Endothelial cell of hepatic sinusoid (primary cell): Measurements from ENCODE around the gene WSB1.

ENCODE experiments used
- in situ Hi-C: cut with HindIII; loops from 2 replicates; pipeline ENCODE4 v1.10.0; 2017; ENCODE audit warnings: low sequenced_read_pairs

The WSB1 gene

GRCh38 chr17:27353461-27354050 lies 59.6 kb downstream of the WSB1 start:
- in situ Hi-C loops: no loop called here

DNA sequence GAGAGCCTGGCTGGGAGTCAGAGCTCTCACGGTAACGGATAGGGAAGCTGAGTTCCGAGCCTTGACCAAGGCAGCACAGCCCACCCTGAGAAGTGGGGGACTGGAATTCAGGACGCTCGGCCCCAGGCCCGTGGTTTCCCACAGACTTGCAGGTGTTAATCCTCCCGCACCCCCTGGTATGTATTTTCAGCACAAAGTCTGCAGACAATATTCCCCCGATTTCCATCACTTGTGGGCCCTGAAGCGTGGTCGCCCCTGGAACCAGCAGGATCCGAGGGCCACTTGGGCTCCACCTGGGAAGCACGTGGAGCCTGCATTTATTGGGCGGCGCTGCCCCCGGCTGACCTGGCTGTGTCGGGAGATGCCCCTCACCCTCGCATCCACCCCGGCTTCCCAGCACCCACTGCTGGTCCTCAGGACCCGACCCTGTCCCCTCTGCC lies 60.2 kb downstream of the WSB1 start:
- in situ Hi-C loops: no loop called here

DNA sequence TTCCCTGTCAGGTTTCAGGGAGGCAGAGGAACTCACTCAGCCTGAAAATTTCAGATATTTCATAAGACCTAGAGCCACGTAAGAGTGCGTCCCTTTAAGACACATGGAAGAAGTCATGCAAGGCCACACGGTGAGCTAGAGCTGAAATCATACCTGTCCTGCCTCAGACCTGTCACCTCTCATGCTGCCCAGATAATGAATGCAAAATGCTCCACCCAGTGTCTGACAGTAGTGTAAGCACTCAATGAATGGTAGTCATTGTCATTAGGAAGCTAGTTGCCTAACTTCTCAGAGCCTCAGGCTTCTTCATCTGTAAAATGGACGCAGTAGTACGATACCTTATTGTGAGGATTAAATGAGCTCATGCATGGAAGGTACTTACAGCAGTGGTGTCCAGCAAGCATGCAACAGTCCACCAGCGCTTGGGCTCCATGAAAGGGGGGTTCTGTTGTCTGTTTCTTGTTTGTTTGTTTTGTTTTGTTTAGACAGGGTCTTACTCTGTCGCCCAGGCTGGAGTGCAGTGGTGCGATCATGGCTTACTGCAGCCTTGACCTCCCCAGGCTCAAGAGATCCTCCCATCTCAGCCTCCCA lies 60.7 kb downstream of the WSB1 start:
- in situ Hi-C loops: no loop called here

DNA sequence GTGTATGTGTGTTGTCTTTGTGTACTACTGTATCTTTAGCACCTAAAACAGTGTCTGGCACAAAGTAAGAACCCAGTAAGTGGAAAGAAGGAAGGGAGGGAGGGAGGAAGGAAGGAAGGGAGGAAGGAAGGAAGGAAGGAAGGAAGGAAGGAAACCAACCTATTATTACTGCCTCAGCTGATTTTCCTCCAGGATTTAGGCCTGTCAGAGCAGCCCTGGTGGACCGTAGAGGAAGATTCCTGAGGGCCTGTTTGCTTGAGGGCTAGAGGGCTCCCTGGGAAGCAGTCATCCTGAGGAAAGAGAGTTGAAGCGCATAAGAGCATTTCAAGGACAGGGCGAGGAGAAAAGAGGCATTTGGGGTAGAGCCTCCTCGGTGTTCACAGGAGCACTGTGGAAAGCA lies 61.5 kb downstream of the WSB1 start:
- in situ Hi-C loops: no loop called here

DNA sequence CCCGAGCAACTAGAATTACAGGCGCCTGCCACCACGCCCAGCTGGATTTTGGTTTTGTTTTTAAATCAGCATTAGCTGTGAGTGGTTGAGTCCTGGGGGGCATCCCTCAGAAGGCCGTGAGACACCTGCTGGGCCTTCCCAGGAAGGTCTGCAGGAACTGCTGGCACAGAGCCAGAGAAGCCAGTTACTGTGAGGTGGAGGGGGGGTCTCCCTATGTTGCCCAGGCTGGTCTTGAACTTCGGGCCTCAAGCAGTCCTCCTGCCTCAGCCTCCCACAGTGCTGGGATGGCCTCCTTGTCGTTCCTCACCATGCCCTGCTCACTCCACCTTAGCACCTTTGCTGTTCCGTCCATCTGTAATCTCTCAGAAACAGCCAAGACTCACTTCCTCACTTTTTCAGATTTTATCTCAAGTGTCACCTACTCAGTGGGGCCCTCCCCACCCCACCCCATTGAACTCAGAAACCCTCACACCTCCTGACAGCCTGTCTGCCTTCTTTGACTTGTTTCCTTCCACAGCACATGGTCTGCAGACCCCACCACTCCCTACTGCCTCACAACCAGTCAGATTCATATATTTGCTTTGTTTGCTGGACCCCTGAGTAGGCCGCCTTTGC lies 62.3 kb downstream of the WSB1 start:
- in situ Hi-C loops: no loop called here

DNA sequence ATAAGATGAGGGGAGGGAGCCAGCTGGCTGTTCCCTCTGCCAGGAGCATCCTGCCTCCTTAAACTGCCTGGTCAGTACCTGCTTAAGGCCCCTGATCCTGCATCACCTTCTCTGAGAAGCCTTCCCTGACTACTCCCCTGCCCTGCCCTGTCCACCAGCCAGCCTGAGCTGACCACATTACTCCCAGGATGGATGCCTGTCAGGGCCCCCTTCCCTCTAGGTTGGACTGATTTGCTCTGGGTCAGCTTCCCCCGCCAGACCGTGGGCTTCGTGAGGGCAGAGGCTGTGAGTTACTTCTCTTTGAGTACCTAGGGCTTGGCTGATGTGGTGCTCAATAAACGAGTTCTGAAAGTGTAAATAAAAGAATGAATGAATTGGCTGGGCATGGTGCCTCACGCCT lies 63.3 kb downstream of the WSB1 start:
- in situ Hi-C loops: no loop called here

DNA sequence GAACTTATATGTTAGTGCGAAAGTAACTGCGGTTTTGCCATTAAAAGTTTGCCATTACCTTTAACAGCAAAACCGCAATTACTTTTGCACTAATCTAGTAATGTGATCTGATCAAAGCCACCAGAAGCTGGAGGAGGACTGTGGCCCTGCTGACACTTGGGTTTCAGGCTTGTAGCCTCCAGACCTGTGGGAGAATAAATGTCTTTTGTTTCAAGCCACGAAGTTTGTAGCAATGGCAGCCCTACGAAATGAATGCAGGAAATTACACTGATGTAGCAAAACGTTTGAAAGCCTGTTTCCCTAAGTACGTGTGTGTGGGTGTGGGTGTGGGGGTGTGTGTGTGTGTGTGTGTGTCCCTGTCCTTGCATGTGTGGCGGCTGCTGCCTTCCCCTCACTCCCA lies 66.6 kb downstream of the WSB1 start:
- in situ Hi-C loops: no loop called here

DNA sequence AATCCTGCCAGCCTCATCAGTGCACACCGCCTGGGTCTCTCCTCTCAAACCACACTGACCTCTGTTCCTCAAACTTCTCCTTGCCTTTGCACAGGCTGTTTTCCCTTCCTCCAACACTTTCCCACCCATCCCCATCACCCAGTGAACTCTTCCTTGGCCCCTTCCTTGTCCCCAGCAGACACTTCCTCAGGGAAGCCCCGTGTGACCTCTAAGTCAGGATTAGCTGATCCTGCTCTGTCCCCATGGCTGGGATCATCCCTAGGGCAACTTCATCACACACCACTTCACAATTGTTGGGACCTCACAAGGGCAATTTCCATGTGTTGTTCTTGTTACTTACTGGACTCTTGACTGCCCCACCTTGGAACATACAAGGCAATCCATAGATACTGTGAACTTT lies 67.8 kb downstream of the WSB1 start:
- in situ Hi-C loops: no loop called here

DNA sequence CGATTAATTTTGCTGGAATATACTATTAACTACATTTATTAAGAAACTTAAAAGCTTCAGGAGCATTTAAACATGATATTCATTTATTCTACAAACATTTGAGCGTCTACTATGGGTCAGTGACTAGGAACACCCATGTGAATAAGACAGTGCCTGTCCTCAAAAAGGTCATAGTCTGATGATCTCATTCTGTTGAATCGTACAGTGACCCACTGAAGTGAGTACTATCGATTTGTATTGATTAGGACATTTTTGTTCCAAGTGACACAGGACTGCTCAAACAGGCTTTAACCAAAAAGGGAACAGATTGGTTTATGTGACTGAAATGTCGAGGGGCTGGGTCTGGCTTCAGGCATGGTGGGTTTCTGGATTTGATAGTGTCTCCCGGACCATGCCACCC lies 68.6 kb downstream of the WSB1 start:
- in situ Hi-C loops: no loop called here

DNA sequence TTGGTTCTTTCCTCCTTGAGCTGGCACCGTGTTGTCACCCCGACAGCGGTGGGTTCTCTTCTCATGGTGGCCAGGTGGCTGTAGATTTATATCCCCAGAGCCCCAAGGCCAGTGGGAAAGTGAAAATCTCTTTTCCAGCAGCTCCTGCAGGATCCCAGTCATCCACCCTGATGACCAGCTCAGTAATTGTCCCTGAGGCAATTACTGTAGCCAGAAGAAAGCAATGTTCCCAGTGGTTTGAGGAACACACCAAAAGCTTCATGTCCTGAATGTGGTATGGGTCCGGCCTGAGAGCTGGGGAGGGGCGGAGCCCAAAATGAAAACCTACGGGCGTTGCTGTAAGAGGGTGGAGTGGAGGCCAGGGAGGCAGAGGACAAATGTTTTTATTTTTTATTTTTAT lies 69.0 kb downstream of the WSB1 start:
- in situ Hi-C loops: no loop called here

DNA sequence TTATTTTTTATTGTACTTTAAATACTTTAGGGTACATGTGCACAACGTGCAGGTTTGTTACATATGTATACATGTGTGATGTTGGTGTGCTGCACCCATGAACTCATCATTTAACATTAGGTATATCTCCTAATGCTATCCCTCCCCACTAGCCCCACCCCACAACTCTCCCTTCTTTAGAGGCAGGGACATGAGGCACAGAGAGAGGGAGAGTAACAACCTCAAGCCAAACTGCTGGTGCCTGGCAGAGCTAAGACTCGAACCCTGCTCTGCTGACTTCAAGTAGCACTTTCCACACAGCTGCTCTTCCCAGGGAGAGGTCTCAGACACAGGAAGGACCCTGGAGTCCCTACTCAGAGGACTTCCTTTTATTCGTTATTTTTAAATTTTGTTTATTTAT lies 69.4 kb downstream of the WSB1 start:
- in situ Hi-C loops: no loop called here
